Measurements from ENCODE around the gene WWTR1.

Gene WWTR1

GRCh38 chr3:149701206-149701976 lies 43.6 kb upstream of the WWTR1 start:
- TF ChIP-seq CTCF (IDR thresholded peaks at IDR 0.05; ENCODE audit: low read depth, low read length, missing control alignments): no peak
- DNase-seq (ENCODE audit: extremely low read depth, low read depth): no peak
- no peak overlapping the region for H3K4me3 ChIP-seq (replicated peaks; ENCODE audit: low read depth, low read length)

- no peak for DNase-seq (ENCODE audit: extremely low read depth, low read depth)
- H3K4me3 ChIP-seq (replicated peaks; ENCODE audit: low read depth, low read length): no peak overlapping the region
Measured at GRCh38 chr3:149688122-149688757, 30.4 kb upstream of the WWTR1 start.

GRCh38 chr3:149686996-149687395 lies 29.2 kb upstream of the WWTR1 start:
- no peak for DNase-seq (ENCODE audit: extremely low read depth, low read depth)
- no peak overlapping the region for H3K4me3 ChIP-seq (replicated peaks; ENCODE audit: low read depth, low read length)
- no peak for TF ChIP-seq CTCF (IDR thresholded peaks at IDR 0.05; ENCODE audit: low read depth, low read length, missing control alignments)

More at GRCh38 chr3:149688122-149688757, 30.4 kb upstream of the WWTR1 start:
- TF ChIP-seq CTCF (IDR thresholded peaks at IDR 0.05; ENCODE audit: low read depth, low read length, missing control alignments): no peak

- H3K4me3 ChIP-seq (replicated peaks; ENCODE audit: low read depth, low read length): no peak overlapping the region
- no peak for DNase-seq (ENCODE audit: extremely low read depth, low read depth)
- no peak for TF ChIP-seq CTCF (IDR thresholded peaks at IDR 0.05; ENCODE audit: low read depth, low read length, missing control alignments)
Measured at GRCh38 chr3:149678351-149678950, 20.6 kb upstream of the WWTR1 start.

- no peak for TF ChIP-seq CTCF (IDR thresholded peaks at IDR 0.05; ENCODE audit: low read depth, low read length, missing control alignments)
- H3K4me3 ChIP-seq (replicated peaks; ENCODE audit: low read depth, low read length): no peak overlapping the region
- DNase-seq (ENCODE audit: extremely low read depth, low read depth): no peak
Measured at GRCh38 chr3:149673393-149673792, 15.6 kb upstream of the WWTR1 start.

- no peak overlapping the region for H3K4me3 ChIP-seq (replicated peaks; ENCODE audit: low read depth, low read length)
- TF ChIP-seq CTCF (IDR thresholded peaks at IDR 0.05; ENCODE audit: low read depth, low read length, missing control alignments): no peak
- DNase-seq (ENCODE audit: extremely low read depth, low read depth): no peak
Measured at GRCh38 chr3:149670742-149671492, 13.1 kb upstream of the WWTR1 start.
